HCT116 (cell line): ENCODE results near the gene FAM50A.

ENCODE experiments used
- ATF3 ChIP-seq: IDR thresholded peaks from 2 replicates; pipeline ENCODE4 v1.6.1; 2012
- CTCF ChIP-seq, 3 experiments: fragments of 200-600 bp in 1 of 3; sonication (generic) in 1 of 3; IDR thresholded peaks in 2 of 3; conservative IDR thresholded peaks in 1 of 3; 2 replicates each; pipeline ENCODE4 v1.5.1; 2012 to 2017; ENCODE audit warnings: low read depth in 2 of 3, low read length in 2 of 3, antibody characterized with exemption in 1 of 3, borderline replicate concordance in 1 of 3, control low read depth in 1 of 3, mild to moderate bottlenecking in 1 of 3, mixed read lengths in 1 of 3, mixed run types in 1 of 3, moderate library complexity in 1 of 3; ENCODE audit not compliant: insufficient read depth in 1 of 3
- EZH2 ChIP-seq: fragments of 200-600 bp; sonication (generic); IDR thresholded peaks from 2 replicates; pipeline ENCODE4 v1.6.1; 2017; ENCODE audit warnings: antibody characterized with exemption, mixed run types
- JUND ChIP-seq: IDR thresholded peaks from 2 replicates; pipeline ENCODE4 v1.6.1; 2012
- ZBTB33 ChIP-seq: IDR thresholded peaks from 2 replicates; pipeline ENCODE4 v1.6.1; 2011; ENCODE audit warnings: mild to moderate bottlenecking, low read length, moderate library complexity; ENCODE audit not compliant: insufficient replicate concordance; ENCODE audit errors: extremely low read depth

DNA sequence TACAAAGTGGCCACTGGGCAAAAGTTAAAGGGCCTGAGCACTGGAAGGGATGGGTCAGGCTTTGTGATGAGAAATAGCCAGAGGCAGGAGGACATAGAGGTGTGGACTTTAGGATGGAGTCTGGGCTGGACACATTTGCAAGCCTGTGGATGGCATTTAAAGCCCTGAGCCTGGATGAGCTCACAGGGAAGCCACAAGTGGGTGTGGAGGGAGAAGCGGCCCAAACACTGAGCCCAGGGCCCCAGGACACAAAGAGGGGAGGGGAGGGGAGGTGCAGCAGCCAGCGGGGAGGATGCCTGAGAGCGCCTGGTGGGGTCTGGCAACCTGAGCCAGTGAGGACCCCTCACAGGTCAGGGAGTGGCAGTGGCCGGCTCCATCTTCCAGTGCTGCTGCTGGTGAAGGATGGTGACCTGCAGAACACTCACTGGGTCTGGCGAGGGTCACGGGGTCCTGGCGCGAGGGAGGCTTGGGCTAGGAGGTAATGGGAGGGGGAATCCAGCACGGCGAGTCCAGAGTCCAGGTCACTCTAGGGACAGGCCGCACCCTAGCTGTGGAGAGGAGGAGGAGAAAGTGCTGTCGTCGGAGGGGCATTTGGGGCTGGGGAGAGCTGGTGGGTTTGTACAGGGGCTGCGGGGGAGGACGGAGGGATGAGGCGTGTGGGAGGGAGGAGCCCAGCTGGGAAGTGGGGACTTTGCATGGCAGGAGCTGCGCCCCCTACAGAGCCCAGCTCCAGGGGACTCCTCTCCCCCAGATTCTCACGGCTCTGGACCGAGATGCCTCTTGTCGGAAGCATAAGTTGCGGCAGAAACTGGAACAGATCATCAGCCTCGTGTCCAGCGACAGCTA lies 28.1 kb downstream of the FAM50A start:
- TF ChIP-seq CTCF (IDR thresholded peaks at IDR 0.05 in 2 of 3, conservative IDR thresholded peaks at IDR 0.05 in 1 of 3; ENCODE audit: borderline replicate concordance in 1 of 3, insufficient read depth in 1 of 3, low read depth in 2 of 3, low read length in 2 of 3), result no peak
- TF ChIP-seq ZBTB33, result no peak
- no peak for TF ChIP-seq ATF3
- no peak for TF ChIP-seq EZH2
- TF ChIP-seq JUND, result no peak
